PC-9 (cell line): ENCODE measurements around the gene MT2A.

Experiments
- CTCF ChIP-seq: fragments of 200-600 bp; sonication (generic); conservative IDR thresholded peaks from 2 replicates; pipeline ENCODE4 v1.6.1; 2017; ENCODE audit warnings: mixed run types, antibody characterized with exemption, mild to moderate bottlenecking, moderate library complexity
- EZH2 ChIP-seq: fragments of 200-600 bp; sonication (generic); IDR thresholded peaks from 2 replicates; pipeline ENCODE4 v1.8.0; 2017; ENCODE audit warnings: antibody characterized with exemption, low read depth

GRCh38 chr16:56637814-56638750 is 29.7 kb downstream of the MT2A start, which contains the start of gene MT1A:
- TF ChIP-seq CTCF, result no peak
- TF ChIP-seq EZH2, result no peak
